T-cell (primary cell): ENCODE results near the gene KRT13. TPM values are rescaled to one million over a fixed set of nuclear protein-coding genes. Genes with fewer than 3 reads are reported as not detected.

Source experiments
- ATAC-seq, 4 experiments: fragments of 200-7000 bp in 3 of 4; fragments of 150-1000 bp in 1 of 4; cut with Tn5 transposase; replicated peaks in 1 of 4; 1 replicate in 3 of 4; 2 replicates in 1 of 4; pipeline ENCODE4 v1.10.0; 2021; ENCODE audit warnings: moderate library complexity in 3 of 4, mild to moderate bottlenecking in 2 of 4, moderate number of reproducible peaks in 1 of 4
- CTCF ChIA-PET, 2 donors: fragments of 300-600 bp; sonication (Branson Sonifier 250); formaldehyde crosslinking; loops; one replicate each; lab custom pipeline; 2022; ENCODE audit warnings: antibody characterized with exemption in 2 of 2; lab: Charles Lee
- POLR2A ChIA-PET, 2 donors: fragments of 300-600 bp; sonication (Branson Sonifier 250); formaldehyde crosslinking; loops; one replicate each; lab custom pipeline; 2022; ENCODE audit warnings: antibody characterized with exemption in 2 of 2; lab: Charles Lee
- DNase-seq, 35 experiments: peaks; one replicate each; pipeline versions ENCODE4 v3.0.0 to v3.0.0-alpha.2; 2013 to 2023
- H3K27ac ChIP-seq: one replicate; pipeline ENCODE4 v1.5.1; 2013; ENCODE audit warnings: low read length
- H3K27me3 ChIP-seq, 2 experiments: replicated peaks in 1 of 2; 1 replicate in 1 of 2; 2 replicates in 1 of 2; pipeline versions ENCODE4 v1.6.1 to v1.7.0; 2013; ENCODE audit warnings: low read length in 1 of 2, mixed read lengths in 1 of 2; ENCODE audit not compliant: control insufficient read depth in 2 of 2, insufficient read depth in 2 of 2; ENCODE audit errors: extremely low read depth in 1 of 2
- H3K36me3 ChIP-seq, 2 donors: 1 replicate in 1 of 2; 2 replicates in 1 of 2; pipeline versions ENCODE4 v1.6.1 to v1.7.0; 2013; ENCODE audit warnings: low read length in 1 of 2; ENCODE audit not compliant: control insufficient read depth in 2 of 2, insufficient read depth in 1 of 2; ENCODE audit errors: extremely low read depth in 1 of 2
- H3K4me1 ChIP-seq, 2 experiments: 1 replicate in 1 of 2; 2 replicates in 1 of 2; pipeline versions ENCODE4 v1.6.1 to v1.7.0; 2013; ENCODE audit warnings: low read length in 2 of 2, mixed read lengths in 1 of 2; ENCODE audit not compliant: insufficient read depth in 2 of 2, control insufficient read depth in 1 of 2; ENCODE audit errors: extremely low read depth in 1 of 2
- H3K4me3 ChIP-seq, 2 donors: 1 replicate in 1 of 2; 2 replicates in 1 of 2; pipeline versions ENCODE4 v1.5.1 to v1.7.0; 2013; ENCODE audit warnings: mild to moderate bottlenecking in 2 of 2, low read length in 1 of 2, moderate library complexity in 1 of 2; ENCODE audit not compliant: control insufficient read depth in 1 of 2; ENCODE audit errors: extremely low read depth in 1 of 2
- H3K9me3 ChIP-seq: 2 replicates; pipeline ENCODE4 v1.7.0; 2013
- H3K27ac Mint-ChIP-seq, 2 donors: one replicate each; pipeline ENCODE4 v1.8.0; 2020 to 2021; ENCODE audit warnings: mild to moderate bottlenecking in 2 of 2, mixed read lengths in 2 of 2
- H3K27me3 Mint-ChIP-seq, 2 donors: one replicate each; pipeline ENCODE4 v1.8.0; 2021 to 2022; ENCODE audit warnings: mixed read lengths in 2 of 2
- H3K36me3 Mint-ChIP-seq: one replicate; pipeline ENCODE4 v1.8.0; 2021; ENCODE audit warnings: mixed read lengths
- H3K4me1 Mint-ChIP-seq, 3 donors: one replicate each; pipeline ENCODE4 v1.8.0; 2020 to 2022; ENCODE audit warnings: mixed read lengths in 3 of 3, mild to moderate bottlenecking in 1 of 3
- H3K4me3 Mint-ChIP-seq, 3 donors: one replicate each; pipeline ENCODE4 v1.8.0; 2020 to 2022; ENCODE audit warnings: mild to moderate bottlenecking in 3 of 3, mixed read lengths in 3 of 3, moderate library complexity in 3 of 3
- H3K9me3 Mint-ChIP-seq, 3 donors: one replicate each; pipeline ENCODE4 v1.8.0; 2020 to 2022; ENCODE audit warnings: mixed read lengths in 3 of 3
- WGBS: methylation state at CpG from one replicate; pipeline ENCODE4 v1.1.5; 2013; ENCODE audit warnings: missing lambda C conversion rate; ENCODE audit not compliant: insufficient coverage; 5-methylcytosine and 5-hydroxymethylcytosine counted together
- total RNA-seq, 35 experiments: library from RNA in 6 of 35; stranded (reverse) in 6 of 35; fragments of 120-200 nt in 1 of 35; gene quantifications; one replicate each; pipeline versions ENCODE4 v1.2.1 to v1.2.4 and lab custom pipeline; 2013 to 2026

Gene KRT13
- total RNA-seq (not detected), total RNA-seq (lab: John Stamatoyannopoulos, UW) (0 to 0.74 (median 0) reads per million in 29 experiments)
- total RNA-seq (2013) = not detected

GRCh38 chr17:41505007-41505808, at the start of gene KRT13:
Gene KRT13, minus strand, starts transcription at chr17:41505612. Its CDS starts 62 bp downstream, at chr17:41505550.
- DNase-seq = no peak
- ChIA-PET POLR2A (interaction anchor here in 1 of 2 donors (0.7 kb wide), 1 partner anchor 276 kb away, joined by 3 read pairs; no protein-coding TSS in a partner anchor), CTCF (interaction anchor here in 1 of 2 donors (0.8 kb wide), 1 partner anchor 188 kb away, joined by 3 read pairs; no protein-coding TSS in a partner anchor)
- H3K27me3 ChIP-seq = peaks cover 0 to 7% of the 10 kb centered on the region in 2 experiments
- Mint-ChIP-seq H3K36me3 (no peaks in the 10 kb centered on the region), H3K4me1 (peaks cover 0 to 5% (median 0%) of the 10 kb centered on the region in 3 donors), H3K27me3 (peaks cover 0 to 2% of the 10 kb centered on the region in 2 donors), H3K9me3 (no peaks in the 10 kb centered on the region), H3K4me3 (no peak within 1 kb of the TSS), H3K27ac (no peak within 1 kb of the TSS)
- no peaks in the 10 kb centered on the region for H3K9me3 ChIP-seq
- no peaks in the 10 kb centered on the region for H3K4me1 ChIP-seq
- WGBS = 91% methylated on average over 7 of the region's 17 CpGs
- H3K4me3 ChIP-seq = no peak within 1 kb of the TSS
- H3K36me3 ChIP-seq = no peaks in the 10 kb centered on the region
- no peak within 1 kb of the TSS for H3K27ac ChIP-seq
- no peak for ATAC-seq

- no peaks in the 10 kb centered on the region for H3K9me3 ChIP-seq
- no peak for ATAC-seq
- no CpG with 5 or more reads among the region's 8 CpGs for WGBS
- peaks cover 0 to 34% of the 10 kb centered on the region in 2 experiments for H3K27me3 ChIP-seq
- peaks cover 0 to 7% of the 10 kb centered on the region in 2 experiments for H3K4me1 ChIP-seq
- CTCF ChIA-PET = interaction anchor here (0.5 kb wide), 2 partner anchors 12 to 20 kb away, joined by 3 to 8 read pairs; no protein-coding TSS in a partner anchor
- Mint-ChIP-seq H3K36me3 (no peaks in the 10 kb centered on the region), H3K27me3 (peaks cover 20 to 31% of the 10 kb centered on the region in 2 donors), H3K4me3 (no peak overlapping the region), H3K4me1 (peaks cover 5 to 6% (median 5%) of the 10 kb centered on the region in 3 donors), H3K9me3 (no peaks in the 10 kb centered on the region), H3K27ac (no peak overlapping the region)
- H3K4me3 ChIP-seq = no peak overlapping the region
- DNase-seq = no peak
- POLR2A ChIA-PET = interaction anchor here in 1 of 2 donors (0.5 kb wide), 1 partner anchor 12 kb away, joined by 3 read pairs; no protein-coding TSS in a partner anchor
- no peaks in the 10 kb centered on the region for H3K36me3 ChIP-seq
- H3K27ac ChIP-seq = no peak overlapping the region
Observed at GRCh38 chr17:41553987-41554680, 48.7 kb upstream of the KRT13 start.

DNA sequence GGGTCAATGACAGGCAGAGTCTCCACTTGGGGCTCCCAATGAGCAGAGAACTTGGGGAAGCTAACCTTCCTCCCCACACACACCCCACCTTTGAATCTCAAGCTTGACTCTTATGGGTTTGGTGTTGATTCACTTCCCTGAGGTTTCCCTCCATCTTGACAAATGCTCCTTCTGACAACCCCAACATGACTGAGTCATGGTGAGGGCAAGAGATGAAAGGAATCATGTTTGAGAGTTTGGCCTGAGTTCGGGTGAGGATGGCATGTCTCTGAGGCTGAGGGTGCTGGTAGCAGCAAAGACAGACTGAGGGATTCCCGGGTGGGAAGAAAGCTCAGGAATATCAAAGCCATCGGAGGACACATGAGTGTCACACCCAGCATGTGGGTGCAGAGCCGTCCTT, 47.8 kb upstream of the KRT13 start:
- 67% methylated on average over 2 of the region's 4 CpGs for WGBS
- Mint-ChIP-seq H3K27ac (no peak overlapping the region), H3K27me3 (peaks cover 17 to 24% of the 10 kb centered on the region in 2 donors), H3K4me3 (no peak overlapping the region), H3K9me3 (no peaks in the 10 kb centered on the region), H3K4me1 (peaks cover 10 to 14% (median 13%) of the 10 kb centered on the region in 3 donors), H3K36me3 (no peaks in the 10 kb centered on the region)
- H3K27me3 ChIP-seq = peaks cover 0 to 38% of the 10 kb centered on the region in 2 experiments
- ATAC-seq (no peak), DNase-seq (no peak)
- POLR2A ChIA-PET = no interaction called here
- H3K36me3 ChIP-seq = no peaks in the 10 kb centered on the region
- CTCF ChIA-PET = interaction anchor here (0.5 kb wide), 2 partner anchors 11 to 19 kb away, joined by 3 to 8 read pairs; no protein-coding TSS in a partner anchor
- H3K4me1 ChIP-seq = peaks cover 0 to 16% of the 10 kb centered on the region in 2 experiments
- H3K27ac ChIP-seq = no peak overlapping the region
- H3K4me3 ChIP-seq = no peak overlapping the region
- no peaks in the 10 kb centered on the region for H3K9me3 ChIP-seq

- Mint-ChIP-seq H3K9me3 (no peaks in the 10 kb centered on the region), H3K27ac (no peak overlapping the region), H3K4me3 (no peak overlapping the region), H3K4me1 (peaks cover 10 to 21% (median 17%) of the 10 kb centered on the region in 3 donors), H3K36me3 (no peaks in the 10 kb centered on the region), H3K27me3 (peaks cover 17 to 20% of the 10 kb centered on the region in 2 donors)
- ChIA-PET POLR2A (no interaction called here), CTCF (no interaction called here)
- peaks cover 0 to 20% of the 10 kb centered on the region in 2 experiments for H3K4me1 ChIP-seq
- ATAC-seq = no peak
- no peak for DNase-seq
- no peak overlapping the region for H3K27ac ChIP-seq
- 70% methylated on average over 5 of the region's 5 CpGs for WGBS
- peaks cover 0 to 46% of the 10 kb centered on the region in 2 experiments for H3K27me3 ChIP-seq
- no peak overlapping the region for H3K4me3 ChIP-seq
- H3K9me3 ChIP-seq = no peaks in the 10 kb centered on the region
- H3K36me3 ChIP-seq = no peaks in the 10 kb centered on the region
Observed at GRCh38 chr17:41552455-41552854, 47.0 kb upstream of the KRT13 start.

GRCh38 chr17:41551365-41551764, 46.0 kb upstream of the KRT13 start:
- H3K27ac ChIP-seq = no peak overlapping the region
- no peak overlapping the region for H3K4me3 ChIP-seq
- no peaks in the 10 kb centered on the region for H3K36me3 Mint-ChIP-seq
- ATAC-seq (no peak), DNase-seq (no peak)
- WGBS = 69% methylated on average over 3 of the region's 5 CpGs
- ChIA-PET CTCF (interaction anchor here (0.7 kb wide), 2 partner anchors 676 to 771 kb away, joined by 3 to 4 read pairs; no protein-coding TSS in a partner anchor), POLR2A (no interaction called here)
- peaks cover 10 to 21% (median 17%) of the 10 kb centered on the region in 3 donors for H3K4me1 Mint-ChIP-seq
- H3K27ac Mint-ChIP-seq = no peak overlapping the region
- H3K4me3 Mint-ChIP-seq = no peak overlapping the region
- H3K4me1 ChIP-seq = peaks cover 0 to 20% of the 10 kb centered on the region in 2 experiments
- H3K36me3 ChIP-seq = no peaks in the 10 kb centered on the region
- peaks cover 0 to 44% of the 10 kb centered on the region in 2 experiments for H3K27me3 ChIP-seq
- H3K9me3 ChIP-seq = no peaks in the 10 kb centered on the region
- H3K9me3 Mint-ChIP-seq = peaks cover 0 to 7% (median 2%) of the 10 kb centered on the region in 3 donors
- H3K27me3 Mint-ChIP-seq = peaks cover 10 to 17% of the 10 kb centered on the region in 2 donors
